GM13976 (cell line): ENCODE results near the gene TMEM178A.

ENCODE experiments used
- DNase-seq: peaks from one replicate; pipeline ENCODE4 v3.0.0; 2012; ENCODE audit warnings: low spot score
- in situ Hi-C: fragments of 300-500 bp; cut with MboI; formaldehyde crosslinking; loops from one replicate; pipeline ENCODE4 v1.12.0; 2022; ENCODE audit warnings: low sequenced_read_pairs, mixed read lengths, inconsistent platforms; ENCODE audit not compliant: unreplicated experiment
- TF ChIP-seq, protein P1 (sequence below): IDR thresholded peaks from 2 replicates; pipeline ENCODE4 v1.5.1; 2012; ENCODE audit warnings: borderline replicate concordance, mild to moderate bottlenecking; ENCODE audit not compliant: insufficient read depth; ENCODE audit errors: extremely low read depth, missing control alignments, control extremely low read depth

The TMEM178A gene

DNA sequence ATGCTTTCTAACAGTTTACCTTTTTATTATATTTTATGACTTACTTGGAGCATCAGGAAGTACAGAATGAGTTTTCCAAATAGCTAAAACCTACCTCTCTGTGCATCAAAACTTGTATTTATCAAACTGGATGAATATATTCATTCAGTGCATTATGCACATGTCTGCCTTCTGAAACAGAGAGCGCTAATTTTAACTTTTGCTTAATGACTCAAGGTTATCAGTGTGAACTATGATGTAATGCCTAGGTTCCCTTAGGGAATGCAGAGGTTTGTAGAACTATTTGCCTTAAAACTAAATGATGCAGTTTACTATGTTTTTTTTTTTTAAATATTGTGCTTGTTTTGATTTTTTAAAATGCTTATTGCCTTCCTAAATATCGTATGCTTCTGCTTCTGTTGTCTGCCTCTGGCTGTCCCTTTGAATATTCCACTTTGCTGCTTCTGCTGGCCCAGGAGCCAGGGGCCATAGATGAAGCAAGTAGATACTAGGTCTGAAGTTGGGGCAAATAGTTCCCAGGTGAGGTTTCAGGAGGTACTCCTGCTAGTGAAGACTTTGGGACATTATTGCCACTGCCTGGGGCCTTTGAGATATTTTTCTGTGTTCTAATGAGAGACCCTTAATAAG, 16.5 kb downstream of the TMEM178A start:
- in situ Hi-C loops = no loop called here
- TF ChIP-seq, protein P1, sequence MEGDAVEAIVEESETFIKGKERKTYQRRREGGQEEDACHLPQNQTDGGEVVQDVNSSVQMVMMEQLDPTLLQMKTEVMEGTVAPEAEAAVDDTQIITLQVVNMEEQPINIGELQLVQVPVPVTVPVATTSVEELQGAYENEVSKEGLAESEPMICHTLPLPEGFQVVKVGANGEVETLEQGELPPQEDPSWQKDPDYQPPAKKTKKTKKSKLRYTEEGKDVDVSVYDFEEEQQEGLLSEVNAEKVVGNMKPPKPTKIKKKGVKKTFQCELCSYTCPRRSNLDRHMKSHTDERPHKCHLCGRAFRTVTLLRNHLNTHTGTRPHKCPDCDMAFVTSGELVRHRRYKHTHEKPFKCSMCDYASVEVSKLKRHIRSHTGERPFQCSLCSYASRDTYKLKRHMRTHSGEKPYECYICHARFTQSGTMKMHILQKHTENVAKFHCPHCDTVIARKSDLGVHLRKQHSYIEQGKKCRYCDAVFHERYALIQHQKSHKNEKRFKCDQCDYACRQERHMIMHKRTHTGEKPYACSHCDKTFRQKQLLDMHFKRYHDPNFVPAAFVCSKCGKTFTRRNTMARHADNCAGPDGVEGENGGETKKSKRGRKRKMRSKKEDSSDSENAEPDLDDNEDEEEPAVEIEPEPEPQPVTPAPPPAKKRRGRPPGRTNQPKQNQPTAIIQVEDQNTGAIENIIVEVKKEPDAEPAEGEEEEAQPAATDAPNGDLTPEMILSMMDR = no peak
- DNase-seq = no peak

DNA sequence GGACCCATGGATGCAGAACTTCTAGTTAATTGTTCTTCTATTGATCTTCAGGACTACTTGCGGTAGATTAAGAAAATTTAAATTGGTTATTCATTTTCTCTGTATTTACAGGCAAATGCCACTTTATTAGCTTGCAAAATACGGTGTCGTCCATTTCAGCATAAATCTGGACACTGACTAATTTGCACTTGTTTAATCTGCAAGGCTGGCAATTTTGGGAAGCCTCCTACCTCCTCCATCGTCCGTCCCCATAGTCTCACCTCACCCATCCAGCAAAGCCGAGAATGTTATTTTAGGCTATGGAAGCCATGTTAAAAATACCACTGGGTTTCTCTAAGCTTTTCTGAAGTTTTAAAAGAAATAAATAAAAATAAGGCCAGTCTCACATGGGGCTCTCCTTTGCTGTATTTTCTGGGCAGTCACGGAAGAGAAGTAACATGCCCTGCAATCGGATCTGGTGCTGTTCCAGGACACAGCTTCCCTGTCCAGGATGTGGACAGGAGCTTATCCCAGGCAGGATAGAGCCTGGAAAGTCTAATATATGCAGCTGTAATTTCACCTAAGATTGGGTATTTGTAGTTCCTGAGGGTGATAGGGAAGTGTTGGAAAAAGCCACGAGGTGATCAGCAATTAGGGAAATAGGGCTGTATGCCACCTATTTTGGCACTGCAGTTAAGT, 17.4 kb downstream of the TMEM178A start:
- TF ChIP-seq, protein P1 = no peak
- no peak for DNase-seq
- in situ Hi-C loops = no loop called here

DNA sequence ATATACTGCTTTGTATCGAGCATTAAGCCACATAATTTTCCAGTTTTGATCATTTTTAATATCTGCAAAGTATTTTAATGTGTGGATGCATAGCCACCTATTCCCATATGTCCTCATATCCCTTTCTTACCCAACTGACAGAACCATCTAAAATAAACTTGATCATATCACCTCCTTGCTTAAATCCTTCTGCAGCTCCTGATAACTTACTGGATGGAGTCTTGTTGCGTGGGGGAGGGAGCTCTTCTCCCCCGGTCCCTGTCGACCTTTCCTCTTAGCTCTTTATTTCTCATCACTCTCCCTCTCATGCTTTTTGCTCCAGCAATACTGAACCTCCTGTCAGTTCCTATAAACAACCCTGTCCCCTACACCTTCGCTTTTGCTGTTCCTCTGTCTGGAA, 18.7 kb downstream of the TMEM178A start:
- DNase-seq = no peak
- in situ Hi-C loops = no loop called here
- TF ChIP-seq, protein P1 = no peak

DNA sequence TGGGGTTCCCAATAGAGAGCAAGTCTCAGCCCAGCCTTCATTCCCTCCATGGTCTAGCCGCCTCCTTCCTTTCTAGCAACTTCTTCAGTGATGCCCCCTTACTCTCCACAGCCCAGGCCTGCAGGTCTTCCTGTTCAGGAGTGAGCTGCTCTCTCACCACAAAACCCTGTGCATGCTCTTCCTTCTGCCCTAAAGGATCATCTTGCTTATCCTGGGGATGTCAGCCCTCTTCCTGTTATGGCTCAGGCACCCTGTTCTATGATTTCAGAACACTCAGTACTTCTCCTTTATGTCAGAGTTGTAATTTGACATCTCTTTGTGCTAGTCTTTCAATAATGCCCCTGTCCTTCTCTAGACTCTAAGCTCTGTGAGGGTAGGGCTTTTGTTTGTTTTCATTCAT, 19.4 kb downstream of the TMEM178A start:
- TF ChIP-seq, protein P1 = no peak
- no peak for DNase-seq
- in situ Hi-C loops = no loop called here

DNA sequence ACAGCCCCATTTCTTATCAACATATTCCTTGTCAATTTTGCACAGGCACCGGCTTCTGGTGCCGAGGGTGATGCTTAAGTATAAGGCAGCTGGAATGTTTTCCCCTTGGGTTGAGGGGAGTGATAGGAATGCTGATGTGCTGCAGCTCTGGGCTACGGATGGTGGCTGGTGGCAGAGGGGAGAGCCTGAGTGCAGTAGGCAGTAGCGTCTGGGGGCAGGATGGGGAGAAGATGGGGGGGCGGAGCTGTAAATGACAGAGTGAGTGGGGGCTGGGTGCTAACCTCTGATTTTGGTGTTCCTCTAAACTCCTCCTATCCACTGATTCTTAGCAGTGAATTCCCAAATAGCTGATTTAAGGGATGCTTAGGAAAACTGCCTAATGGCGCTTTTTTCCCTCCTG, 20.7 kb downstream of the TMEM178A start:
- no peak for DNase-seq
- TF ChIP-seq, protein P1 = no peak
- in situ Hi-C loops = no loop called here

DNA sequence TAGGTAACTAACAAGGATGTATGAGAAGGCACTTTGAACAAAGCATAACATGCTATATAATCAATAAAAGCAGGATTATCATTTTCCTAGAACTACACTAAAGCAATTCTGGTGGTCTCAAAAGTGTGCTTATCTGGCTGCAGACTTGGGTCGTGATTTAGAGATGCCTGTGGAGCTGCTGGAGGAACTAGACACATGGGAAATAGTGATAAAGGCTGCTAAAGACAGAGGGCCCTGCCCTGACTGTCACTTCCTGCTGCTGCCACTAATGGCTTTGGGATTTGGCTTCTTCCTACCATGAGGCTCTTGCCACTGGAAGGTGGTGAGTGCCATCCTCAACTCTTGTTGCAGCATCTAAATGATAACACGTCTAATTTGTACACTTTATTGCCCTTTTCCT, 22.5 kb downstream of the TMEM178A start:
- no peak for DNase-seq
- in situ Hi-C loops = no loop called here
- TF ChIP-seq, protein P1 = no peak
